Right lung (tissue), 5 donors: Measurements from ENCODE around the gene NEDD9. TPM values are rescaled to one million over a fixed set of nuclear protein-coding genes. Genes with fewer than 3 reads are reported as not detected.
A peak's percentile ranks its signal among the peaks of the same experiment; 100 is the strongest.

Experiments
- DNase-seq, 2 donors: peaks; one replicate each; pipeline ENCODE4 v3.0.0-alpha.2; 2013
- polyA plus RNA-seq, 5 donors: library from polyadenylated mRNA; unstranded; fragments of 120-200 nt; gene quantifications; one replicate each; pipeline versions ENCODE4 v1.2.1 to v1.2.3, GENCODE V29; 2013; ENCODE audit warnings: inconsistent platforms in 1 of 5, low replicate concordance in 1 of 5; ENCODE audit not compliant: insufficient read length in 5 of 5, insufficient read depth in 1 of 5

NEDD9 gene
- polyA plus RNA-seq, 5 donors = 42.1 to 68.7 (median 53.1) TPM

DNA sequence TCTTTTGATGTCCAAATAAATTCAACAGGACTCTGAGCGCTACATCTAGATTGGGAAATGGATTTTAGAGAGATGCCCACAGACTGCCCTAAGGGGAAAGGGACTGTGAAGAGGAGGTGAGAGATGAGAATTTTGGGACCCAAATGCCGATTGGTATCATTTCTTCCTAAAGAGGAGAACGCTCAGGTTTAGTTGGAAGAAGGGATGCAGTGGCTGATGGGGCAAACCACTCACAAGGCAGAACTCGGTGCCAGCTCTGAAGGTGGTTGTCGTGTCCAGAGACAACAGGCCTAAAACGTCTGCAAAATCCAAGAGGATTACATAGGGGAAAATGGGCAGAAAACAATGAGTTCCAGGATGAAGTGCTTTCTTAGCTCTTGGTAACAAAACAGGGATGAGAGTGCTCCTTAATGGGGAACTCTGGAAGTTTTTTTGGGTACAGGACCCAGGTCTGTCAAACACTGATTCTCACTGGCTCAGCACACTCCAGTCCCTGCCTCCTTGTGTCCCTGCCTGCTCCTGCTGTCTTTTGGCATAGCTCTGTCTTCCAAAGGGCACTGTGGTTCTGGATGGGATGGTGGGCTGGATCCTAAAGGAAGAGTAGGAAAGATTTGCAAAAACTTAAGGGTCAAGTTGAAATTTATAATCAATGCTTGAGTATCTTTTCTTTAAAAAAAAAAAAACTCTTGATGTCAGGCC, 29.0 kb downstream of the NEDD9 start:
- no peak for DNase-seq

- peak in 1 of 2 donors; percentile 62 for DNase-seq
Observed at GRCh38 chr6:11202513-11203305, 29.8 kb downstream of the NEDD9 start.

- DNase-seq = no peak
Observed at GRCh38 chr6:11201772-11202512, 30.5 kb downstream of the NEDD9 start.

DNA sequence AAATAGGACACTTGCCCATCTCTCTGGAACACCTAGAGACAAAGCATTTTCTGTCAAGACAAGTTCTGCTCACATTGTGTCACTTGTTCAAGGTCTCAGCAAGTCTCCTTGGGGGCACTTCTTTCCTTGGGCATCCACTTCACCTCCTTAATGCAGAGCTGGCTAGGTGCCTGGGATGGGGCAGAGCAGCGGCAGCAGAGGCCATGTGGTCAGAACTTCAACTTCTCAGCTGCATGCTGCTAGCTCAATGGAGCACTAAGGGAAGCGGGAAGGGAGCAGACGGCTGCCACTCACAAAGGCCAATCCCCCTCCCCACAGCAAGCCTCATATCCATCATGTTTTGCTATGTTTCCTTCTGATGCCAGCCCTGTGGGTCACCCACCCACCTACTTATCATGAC, 31.5 kb downstream of the NEDD9 start:
- DNase-seq = no peak

- DNase-seq = no peak
Observed at GRCh38 chr6:11200356-11200755, 32.1 kb downstream of the NEDD9 start.

GRCh38 chr6:11198663-11199603, 33.5 kb downstream of the NEDD9 start:
- DNase-seq = no peak

DNA sequence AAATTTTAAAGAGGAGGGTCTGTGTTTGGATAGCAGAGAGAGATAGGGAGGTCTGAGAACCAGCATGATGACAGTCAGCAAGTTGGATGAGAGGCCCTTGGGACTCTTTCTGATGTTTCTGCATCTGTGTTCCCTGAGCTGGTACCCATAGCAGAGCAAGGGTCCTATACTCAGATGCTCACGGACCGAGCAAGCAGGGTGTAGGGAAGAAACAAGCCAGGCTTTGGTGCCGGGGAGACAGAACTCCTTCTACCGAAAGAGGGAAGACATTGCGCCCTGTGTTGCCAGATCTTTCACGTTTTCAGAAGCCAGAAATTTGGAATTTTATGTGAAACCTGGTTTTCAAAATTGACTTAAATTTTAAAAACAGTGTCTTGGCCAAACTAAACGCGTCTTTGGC, 34.6 kb downstream of the NEDD9 start:
- no peak for DNase-seq

GRCh38 chr6:11197175-11197536, 35.3 kb downstream of the NEDD9 start:
- DNase-seq = no peak

DNA sequence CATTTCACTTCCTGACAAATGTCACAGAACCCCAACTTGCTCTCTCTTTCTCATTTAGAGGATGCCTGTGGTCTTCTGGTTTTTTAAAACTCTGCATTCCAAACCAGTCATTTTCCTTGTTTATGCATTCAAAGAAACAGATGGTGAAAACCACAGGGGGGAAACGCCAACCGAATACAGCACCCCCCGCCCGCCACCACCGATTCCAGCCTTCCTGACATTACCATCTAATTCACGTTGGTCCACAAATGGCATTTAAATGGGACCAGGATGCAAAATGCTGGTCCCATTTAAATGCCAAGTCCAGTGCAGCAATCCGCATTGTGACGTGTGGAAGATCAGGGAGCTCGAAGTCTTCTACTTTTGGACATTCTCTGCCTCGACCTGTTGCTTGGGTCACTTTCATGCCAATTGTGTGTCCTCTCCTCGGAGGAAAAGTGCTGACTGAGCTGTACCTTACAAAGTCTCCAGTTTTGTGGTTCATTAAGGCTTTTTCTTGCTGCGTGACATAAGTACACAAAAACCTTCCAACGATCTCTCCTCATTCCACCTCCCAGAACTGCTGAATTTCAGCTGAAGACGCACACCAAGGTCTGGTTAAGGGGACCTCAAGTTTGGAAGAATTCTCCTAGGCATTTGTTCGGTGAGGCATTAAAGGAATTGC, 35.8 kb downstream of the NEDD9 start:
- no peak for DNase-seq

- no peak for DNase-seq
Observed at GRCh38 chr6:11194356-11195218, 37.9 kb downstream of the NEDD9 start.

- DNase-seq = no peak
Observed at GRCh38 chr6:11193434-11193833, 39.0 kb downstream of the NEDD9 start.

- no peak for DNase-seq
Observed at GRCh38 chr6:11192167-11192566, 40.3 kb downstream of the NEDD9 start.

GRCh38 chr6:11190625-11191245, 41.7 kb downstream of the NEDD9 start:
- DNase-seq = no peak

DNA sequence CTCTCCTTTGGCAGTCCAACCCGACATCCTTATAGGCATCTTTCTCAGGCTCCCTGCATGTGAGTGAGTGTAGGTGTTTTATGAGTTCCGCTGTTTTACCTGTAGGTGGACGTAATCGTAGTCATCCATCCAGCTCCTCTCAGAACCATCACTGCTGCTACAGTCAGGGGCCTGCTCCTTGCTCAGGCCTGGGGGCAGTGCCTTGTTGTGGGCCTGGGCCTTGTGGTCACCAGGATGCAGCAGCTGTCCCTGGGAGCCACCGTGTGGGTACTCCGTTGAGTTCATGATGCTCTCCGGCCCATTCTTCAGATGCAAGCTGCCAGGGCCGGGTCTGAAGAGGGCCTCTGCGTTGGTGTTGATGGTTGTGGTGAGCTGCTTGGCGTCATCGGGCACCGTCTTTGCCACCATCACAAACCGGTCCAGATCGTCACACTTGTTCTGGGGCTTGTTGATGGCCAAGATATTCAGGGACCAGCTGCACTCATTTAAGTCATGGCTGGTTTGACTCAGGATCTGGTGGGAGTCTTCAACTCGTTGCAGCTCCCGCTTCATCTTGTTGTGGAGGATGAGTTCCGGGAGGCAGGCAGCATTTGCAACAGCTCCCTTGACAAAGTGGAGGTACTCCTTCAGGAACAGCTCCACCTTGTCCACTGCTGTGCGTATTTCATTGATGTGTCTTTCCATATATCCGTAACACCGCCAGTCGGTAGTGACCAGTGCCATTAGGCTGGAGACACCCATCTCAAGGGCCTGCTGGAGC, 42.4 kb downstream of the NEDD9 start:
- no peak for DNase-seq

DNA sequence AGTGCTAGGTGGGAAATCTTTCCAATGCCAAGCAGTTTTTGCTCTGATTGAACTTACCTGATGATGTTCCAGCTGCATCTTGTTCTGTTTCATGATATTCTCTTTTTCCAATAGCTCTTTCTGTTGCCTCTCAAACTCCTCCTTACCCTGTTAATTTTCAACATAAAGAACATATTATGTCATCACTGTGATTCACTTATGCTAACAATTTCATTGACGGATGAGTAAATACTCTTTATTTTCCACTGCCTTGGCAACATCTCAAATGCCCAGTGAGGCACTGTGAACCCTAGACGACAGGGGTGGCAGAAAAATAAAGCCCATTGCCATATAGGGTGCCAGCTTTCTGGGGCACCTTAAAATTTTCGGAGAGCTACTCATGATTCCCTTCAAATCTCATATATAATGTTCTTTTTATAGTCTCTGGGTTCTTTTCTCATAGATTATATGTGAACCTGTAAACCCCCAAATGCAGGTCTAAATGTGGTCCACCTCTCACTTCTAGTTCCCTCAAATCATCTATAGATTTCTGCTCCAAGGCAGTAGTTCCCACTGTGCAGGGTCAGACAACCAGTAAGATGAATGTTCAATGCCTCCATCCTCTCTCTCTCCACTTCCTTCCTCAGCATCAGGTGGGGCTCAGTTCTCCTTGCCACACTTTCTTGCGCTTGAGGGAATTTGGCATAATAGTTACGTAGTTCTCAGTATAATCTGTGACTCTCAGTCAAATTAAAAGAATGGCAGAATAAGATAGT, 44.1 kb downstream of the NEDD9 start:
- DNase-seq = no peak

DNA sequence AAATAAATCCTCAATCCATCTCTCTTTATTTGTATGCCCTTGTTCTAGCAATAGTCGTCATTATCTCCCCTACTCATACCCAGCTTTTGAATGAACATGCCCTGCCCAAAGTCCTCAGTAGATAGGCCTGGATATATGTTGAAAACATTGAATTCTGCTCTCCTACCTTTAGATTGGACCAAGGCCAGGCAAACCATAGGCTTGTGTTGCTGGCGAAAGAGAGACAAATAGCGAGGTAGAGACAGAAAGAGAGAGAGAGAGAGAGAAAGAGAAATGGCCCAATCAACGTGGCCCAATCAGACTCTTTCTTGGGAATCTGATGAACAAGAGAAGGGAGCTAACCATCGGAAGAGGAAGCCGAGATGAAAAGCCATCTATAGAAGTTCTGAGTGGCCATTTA, 45.2 kb downstream of the NEDD9 start:
- no peak for DNase-seq

GRCh38 chr6:11185204-11185842, 47.1 kb downstream of the NEDD9 start:
- DNase-seq = peak; percentile 40 to 56
